B cell (primary cell): ENCODE data around the gene DLL1. TPM values are rescaled to one million over a fixed set of nuclear protein-coding genes. Genes with fewer than 3 reads are reported as not detected.

ENCODE experiments used
- ATAC-seq: fragments of 200-7000 bp; cut with Tn5 transposase; one replicate; pipeline ENCODE4 v1.10.0; 2021; ENCODE audit warnings: low read depth, mild to moderate bottlenecking, moderate number of reproducible peaks, moderate library complexity
- CTCF ChIA-PET: fragments of 350-600 bp; sonication (Branson Sonifier 250); formaldehyde crosslinking; loops from one replicate; lab custom pipeline; 2021; ENCODE audit warnings: antibody characterized with exemption, inconsistent platforms; lab: Charles Lee
- POLR2A ChIA-PET: fragments of 350-600 bp; sonication (Branson Sonifier 250); formaldehyde crosslinking; loops from one replicate; lab custom pipeline; 2021; ENCODE audit warnings: antibody characterized with exemption; lab: Charles Lee
- DNase-seq: peaks from one replicate; pipeline ENCODE4 v3.0.0; 2013
- H2AFZ ChIP-seq: 2 replicates; pipeline ENCODE4 v1.6.1; 2012; ENCODE audit warnings: mild to moderate bottlenecking, low read depth, low read length; ENCODE audit not compliant: insufficient read depth, poor library complexity, severe bottlenecking
- H3K27ac ChIP-seq, 2 donors: 1 replicate in 1 of 2; 2 replicates in 1 of 2; pipeline ENCODE4 v1.5.1; 2012 to 2013; ENCODE audit warnings: low read length in 2 of 2, mild to moderate bottlenecking in 2 of 2, moderate library complexity in 1 of 2
- H3K27me3 ChIP-seq, 4 experiments: fragments of 200-600 bp in 1 of 4; sonication (generic) in 1 of 4; replicated peaks in 1 of 4; 1 replicate in 2 of 4; 2 replicates in 2 of 4; pipeline versions ENCODE4 v1.6.1 to v1.7.0; 2013 to 2016; ENCODE audit warnings: low read length in 3 of 4, mild to moderate bottlenecking in 2 of 4, mixed read lengths in 1 of 4, moderate library complexity in 1 of 4; ENCODE audit not compliant: insufficient read depth in 4 of 4, control insufficient read depth in 3 of 4; ENCODE audit errors: control extremely low read depth in 1 of 4
- H3K36me3 ChIP-seq, 2 experiments: replicated peaks in 1 of 2; 1 replicate in 1 of 2; 2 replicates in 1 of 2; pipeline versions ENCODE4 v1.6.1 to v1.7.1; 2013; ENCODE audit warnings: low read length in 1 of 2; ENCODE audit not compliant: insufficient read depth in 2 of 2, control insufficient read depth in 1 of 2; ENCODE audit errors: control extremely low read depth in 1 of 2, extremely low read depth in 1 of 2
- H3K4me1 ChIP-seq, 2 donors: fragments of 200-600 bp in 1 of 2; sonication (generic) in 1 of 2; 1 replicate in 1 of 2; 2 replicates in 1 of 2; pipeline versions ENCODE4 v1.5.1 to v1.6.1; 2013 to 2017; ENCODE audit warnings: low read length in 2 of 2; ENCODE audit not compliant: control insufficient read depth in 2 of 2, insufficient read depth in 2 of 2
- H3K4me2 ChIP-seq: replicated peaks from 2 replicates; pipeline ENCODE3; 2012; ENCODE audit warnings: mild to moderate bottlenecking, low read depth, low read length; ENCODE audit not compliant: poor library complexity, severe bottlenecking
- H3K4me3 ChIP-seq, 5 experiments: fragments of 200-600 bp in 1 of 5; sonication (generic) in 1 of 5; 1 replicate in 3 of 5; 2 replicates in 2 of 5; pipeline versions ENCODE4 v1.5.1 to v1.7.0; 2011 to 2016; ENCODE audit warnings: low read length in 4 of 5, mild to moderate bottlenecking in 4 of 5, low read depth in 2 of 5, control low read depth in 1 of 5, moderate library complexity in 1 of 5; ENCODE audit not compliant: insufficient read depth in 1 of 5; ENCODE audit errors: control extremely low read depth in 1 of 5, extremely low read depth in 1 of 5
- H3K79me2 ChIP-seq: fragments of 200-600 bp; sonication (generic); one replicate; pipeline ENCODE4 v1.6.0; 2016; ENCODE audit warnings: low read length; ENCODE audit not compliant: control insufficient read depth, insufficient read depth
- H3K9ac ChIP-seq: fragments of 200-600 bp; sonication (generic); 2 replicates; pipeline ENCODE4 v1.6.1; 2017; ENCODE audit warnings: mild to moderate bottlenecking, low read length, moderate library complexity
- H3K9me3 ChIP-seq, 3 donors: one replicate each; pipeline versions ENCODE4 v1.6.1 to v1.7.1; 2013; ENCODE audit warnings: low read length in 2 of 3; ENCODE audit not compliant: control insufficient read depth in 2 of 3, insufficient read depth in 1 of 3; ENCODE audit errors: control extremely low read depth in 1 of 3
- H4K20me1 ChIP-seq: 2 replicates; pipeline ENCODE4 v1.6.0; 2012; ENCODE audit warnings: mild to moderate bottlenecking, low read length; ENCODE audit not compliant: insufficient read depth, control insufficient read depth, poor library complexity, severe bottlenecking
- H3K27ac Mint-ChIP-seq: one replicate; pipeline ENCODE4 v1.8.0; 2021; ENCODE audit warnings: mixed read lengths
- H3K27me3 Mint-ChIP-seq: one replicate; pipeline ENCODE4 v1.8.0; 2021; ENCODE audit warnings: mixed read lengths
- H3K4me1 Mint-ChIP-seq: one replicate; pipeline ENCODE4 v1.8.0; 2021; ENCODE audit warnings: mixed read lengths
- H3K4me3 Mint-ChIP-seq: one replicate; pipeline ENCODE4 v1.8.0; 2021; ENCODE audit warnings: mixed read lengths
- H3K9me3 Mint-ChIP-seq: one replicate; pipeline ENCODE4 v1.8.0; 2022; ENCODE audit warnings: mixed read lengths; ENCODE audit not compliant: insufficient read depth
- EZH2 ChIP-seq: IDR thresholded peaks from 2 replicates; pipeline ENCODE4 v1.6.1; 2012; ENCODE audit warnings: borderline replicate concordance, low read depth, mild to moderate bottlenecking, moderate library complexity, low read length; ENCODE audit not compliant: insufficient read depth, poor library complexity, severe bottlenecking
- WGBS: methylation state at CpG from one replicate; pipeline ENCODE4 v1.1.5; 2013; ENCODE audit warnings: missing lambda C conversion rate; ENCODE audit not compliant: insufficient coverage; 5-methylcytosine and 5-hydroxymethylcytosine counted together
- intact Hi-C: fragments of 100-400 bp; cut with micrococcal nuclease; formaldehyde crosslinking; loops from one replicate; pipeline ENCODE4 v1.10.0; 2022
- polyA plus RNA-seq: library from polyadenylated mRNA; depleted of rRNA; stranded (reverse); fragments of >200 nt; gene quantifications from 2 replicates; pipeline ENCODE4 v1.2.3, GENCODE V29; 2012
- total RNA-seq, 2 donors: library from RNA; stranded (reverse); fragments of 120-200 nt in 1 of 2; gene quantifications; 1 replicate in 1 of 2; 2 replicates in 1 of 2; pipeline versions ENCODE4 v1.2.3 to v1.2.4, GENCODE V29; 2013 to 2022
- TF ChIP-seq, protein P1 (sequence below): fragments of 200-600 bp; IDR thresholded peaks from one replicate; pipeline ENCODE4 v1.8.0; 2022; ENCODE audit warnings: antibody characterized with exemption, mild to moderate bottlenecking

DLL1 gene
- total and polyA plus RNA-seq, 2 donors (not counting 1 experiment from before 2014, with no cell fraction given), result 1.6 to 6.8 TPM

- Histone ChIP-seq H3K9me3 (peaks cover 0 to 17% (median 0%) of the 10 kb centered on the region in 3 donors), H3K4me1 (peaks cover 11 to 18% of the 10 kb centered on the region in 2 donors), H3K79me2 (no peaks in the 10 kb centered on the region), H2AFZ (peak overlapping the region; percentile 11), H3K27me3 (peaks cover 0 to 2% (median 0%) of the 10 kb centered on the region in 4 experiments), H3K4me2 (peak overlapping the region; percentile 42), H3K27ac (peak overlapping the region; percentile 31 to 64), H3K9ac (peak overlapping the region; percentile 48), H3K4me3 (peak overlapping the region in 4 of 5 experiments; percentile 34 to 49 (median 36)), H4K20me1 (no peaks in the 10 kb centered on the region), H3K36me3 (no peaks in the 10 kb centered on the region)
- H3K27ac Mint-ChIP-seq, result peak overlapping the region; percentile 92
- intact Hi-C loops, result no loop called here
- no peak for TF ChIP-seq EZH2
- TF ChIP-seq, protein P1, sequence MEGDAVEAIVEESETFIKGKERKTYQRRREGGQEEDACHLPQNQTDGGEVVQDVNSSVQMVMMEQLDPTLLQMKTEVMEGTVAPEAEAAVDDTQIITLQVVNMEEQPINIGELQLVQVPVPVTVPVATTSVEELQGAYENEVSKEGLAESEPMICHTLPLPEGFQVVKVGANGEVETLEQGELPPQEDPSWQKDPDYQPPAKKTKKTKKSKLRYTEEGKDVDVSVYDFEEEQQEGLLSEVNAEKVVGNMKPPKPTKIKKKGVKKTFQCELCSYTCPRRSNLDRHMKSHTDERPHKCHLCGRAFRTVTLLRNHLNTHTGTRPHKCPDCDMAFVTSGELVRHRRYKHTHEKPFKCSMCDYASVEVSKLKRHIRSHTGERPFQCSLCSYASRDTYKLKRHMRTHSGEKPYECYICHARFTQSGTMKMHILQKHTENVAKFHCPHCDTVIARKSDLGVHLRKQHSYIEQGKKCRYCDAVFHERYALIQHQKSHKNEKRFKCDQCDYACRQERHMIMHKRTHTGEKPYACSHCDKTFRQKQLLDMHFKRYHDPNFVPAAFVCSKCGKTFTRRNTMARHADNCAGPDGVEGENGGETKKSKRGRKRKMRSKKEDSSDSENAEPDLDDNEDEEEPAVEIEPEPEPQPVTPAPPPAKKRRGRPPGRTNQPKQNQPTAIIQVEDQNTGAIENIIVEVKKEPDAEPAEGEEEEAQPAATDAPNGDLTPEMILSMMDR, result no peak
- ATAC-seq (peak; percentile 78), DNase-seq (peak; percentile 76)
- CTCF ChIA-PET, result no interaction called here
- peaks cover 22% of the 10 kb centered on the region for H3K4me1 Mint-ChIP-seq
- POLR2A ChIA-PET, result interaction anchor here (0.9 kb wide), 1 partner anchor 8 kb away, joined by 3 read pairs; no protein-coding TSS in a partner anchor
- peak overlapping the region; percentile 83 for H3K4me3 Mint-ChIP-seq
- H3K27me3 Mint-ChIP-seq, result peaks cover 23% of the 10 kb centered on the region
- WGBS, result 63% methylated on average over 36 of the region's 36 CpGs
- no peaks in the 10 kb centered on the region for H3K9me3 Mint-ChIP-seq
Observed at GRCh38 chr6:170279977-170280688, 10.7 kb downstream of the DLL1 start.

GRCh38 chr6:170279426-170279825 lies 11.5 kb downstream of the DLL1 start:
- Histone ChIP-seq H3K27me3 (peaks cover 0 to 2% (median 0%) of the 10 kb centered on the region in 4 experiments), H3K4me2 (no peak overlapping the region), H2AFZ (no peak overlapping the region), H3K9me3 (peaks cover 0 to 24% (median 0%) of the 10 kb centered on the region in 3 donors), H3K9ac (no peak overlapping the region), H3K4me1 (peaks cover 11 to 18% of the 10 kb centered on the region in 2 donors), H3K27ac (no peak overlapping the region), H3K4me3 (no peak overlapping the region), H4K20me1 (no peaks in the 10 kb centered on the region), H3K36me3 (no peaks in the 10 kb centered on the region), H3K79me2 (no peaks in the 10 kb centered on the region)
- DNase-seq (no peak), ATAC-seq (no peak)
- CTCF ChIA-PET, result no interaction called here
- no peak overlapping the region for H3K27ac Mint-ChIP-seq
- intact Hi-C loops, result no loop called here
- H3K4me3 Mint-ChIP-seq, result no peak overlapping the region
- 89% methylated on average over 6 of the region's 8 CpGs for WGBS
- TF ChIP-seq EZH2, result no peak
- TF ChIP-seq, protein P1, result no peak
- H3K27me3 Mint-ChIP-seq, result peaks cover 21% of the 10 kb centered on the region
- no peaks in the 10 kb centered on the region for H3K9me3 Mint-ChIP-seq
- POLR2A ChIA-PET, result interaction anchor here (0.9 kb wide), 1 partner anchor 7 kb away, joined by 3 read pairs; no protein-coding TSS in a partner anchor
- peaks cover 22% of the 10 kb centered on the region for H3K4me1 Mint-ChIP-seq
